ENCODE measurements around the gene HORMAD2.

DNA sequence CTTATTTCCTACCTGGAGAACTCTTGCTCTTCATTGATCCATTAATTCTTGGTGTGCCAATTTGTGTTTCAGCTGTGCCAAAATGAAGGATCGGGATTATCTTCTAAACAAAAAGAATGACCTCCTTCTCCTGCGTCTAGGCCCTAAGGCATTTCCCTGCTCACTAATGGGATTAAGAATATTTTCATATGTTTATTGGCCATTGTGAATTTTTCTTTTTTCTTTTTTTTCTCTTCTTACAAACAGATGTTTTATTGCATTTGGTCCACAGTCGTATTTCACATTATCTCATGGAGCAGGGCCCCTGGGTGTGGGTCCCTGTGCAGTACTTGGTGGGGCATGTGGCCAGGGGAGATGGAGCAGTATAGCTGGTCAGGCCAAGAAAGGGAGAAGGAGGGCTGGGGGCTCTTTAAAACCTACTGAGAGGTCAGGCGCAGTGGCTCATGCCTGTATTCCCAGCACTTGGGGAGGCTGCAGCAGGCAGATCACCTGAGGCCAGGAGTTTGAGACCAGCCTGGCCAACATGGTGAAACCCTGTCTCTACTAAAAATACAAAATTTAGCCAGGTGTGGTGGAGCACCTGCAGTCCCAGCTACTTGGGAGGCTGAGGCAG lies 35.3 kb upstream of the HORMAD2 start:
- TF ChIP-seq TAF1 (IDR thresholded peaks at IDR 0.05; ENCODE audit: low read depth) (no peak), EP300 (IDR thresholded peaks at IDR 0.05; ENCODE audit: borderline replicate concordance) (no peak), YY1 (IDR thresholded peaks at IDR 0.05; ENCODE audit: low read depth) (no peak), FOXM1 (IDR thresholded peaks at IDR 0.05; ENCODE audit: borderline replicate concordance, low read depth) (no peak), RAD21 (IDR thresholded peaks at IDR 0.05; ENCODE audit: low read depth) (no peak), CREB1 (IDR thresholded peaks at IDR 0.05; ENCODE audit: low read depth) (no peak), MAX (IDR thresholded peaks at IDR 0.05) (no peak), ZBTB7A (IDR thresholded peaks at IDR 0.05; ENCODE audit: low read depth) (no peak), TEAD4 (IDR thresholded peaks at IDR 0.05) (no peak), CEBPB (IDR thresholded peaks at IDR 0.05) (no peak)
- TF ChIP-seq, protein P1, sequence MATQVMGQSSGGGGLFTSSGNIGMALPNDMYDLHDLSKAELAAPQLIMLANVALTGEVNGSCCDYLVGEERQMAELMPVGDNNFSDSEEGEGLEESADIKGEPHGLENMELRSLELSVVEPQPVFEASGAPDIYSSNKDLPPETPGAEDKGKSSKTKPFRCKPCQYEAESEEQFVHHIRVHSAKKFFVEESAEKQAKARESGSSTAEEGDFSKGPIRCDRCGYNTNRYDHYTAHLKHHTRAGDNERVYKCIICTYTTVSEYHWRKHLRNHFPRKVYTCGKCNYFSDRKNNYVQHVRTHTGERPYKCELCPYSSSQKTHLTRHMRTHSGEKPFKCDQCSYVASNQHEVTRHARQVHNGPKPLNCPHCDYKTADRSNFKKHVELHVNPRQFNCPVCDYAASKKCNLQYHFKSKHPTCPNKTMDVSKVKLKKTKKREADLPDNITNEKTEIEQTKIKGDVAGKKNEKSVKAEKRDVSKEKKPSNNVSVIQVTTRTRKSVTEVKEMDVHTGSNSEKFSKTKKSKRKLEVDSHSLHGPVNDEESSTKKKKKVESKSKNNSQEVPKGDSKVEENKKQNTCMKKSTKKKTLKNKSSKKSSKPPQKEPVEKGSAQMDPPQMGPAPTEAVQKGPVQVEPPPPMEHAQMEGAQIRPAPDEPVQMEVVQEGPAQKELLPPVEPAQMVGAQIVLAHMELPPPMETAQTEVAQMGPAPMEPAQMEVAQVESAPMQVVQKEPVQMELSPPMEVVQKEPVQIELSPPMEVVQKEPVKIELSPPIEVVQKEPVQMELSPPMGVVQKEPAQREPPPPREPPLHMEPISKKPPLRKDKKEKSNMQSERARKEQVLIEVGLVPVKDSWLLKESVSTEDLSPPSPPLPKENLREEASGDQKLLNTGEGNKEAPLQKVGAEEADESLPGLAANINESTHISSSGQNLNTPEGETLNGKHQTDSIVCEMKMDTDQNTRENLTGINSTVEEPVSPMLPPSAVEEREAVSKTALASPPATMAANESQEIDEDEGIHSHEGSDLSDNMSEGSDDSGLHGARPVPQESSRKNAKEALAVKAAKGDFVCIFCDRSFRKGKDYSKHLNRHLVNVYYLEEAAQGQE (IDR thresholded peaks at IDR 0.05; ENCODE audit: low read depth): no peak
